ENCODE measurements around the gene HDAC5.
"Not testable (repeated sequence)": the region's sequence is repeated elsewhere in the genome, so short reads cannot be mapped to it uniquely, and the experiment has no call there.

The HDAC5 gene

GRCh38 chr17:44063704-44064639 is 59.5 kb downstream of the HDAC5 start:
- DNase-seq: no peak

- no peak for DNase-seq
Measured at GRCh38 chr17:44062871-44063270, 60.6 kb downstream of the HDAC5 start.

GRCh38 chr17:44061446-44061845 is 62.0 kb downstream of the HDAC5 start:
- no peak for DNase-seq

GRCh38 chr17:44059101-44059892 is 64.1 kb downstream of the HDAC5 start:
- no peak for DNase-seq

- no peak for DNase-seq
Measured at GRCh38 chr17:44053125-44053872, 70.1 kb downstream of the HDAC5 start.

- DNase-seq: no peak
Measured at GRCh38 chr17:44049294-44050060, 74.0 kb downstream of the HDAC5 start.

- DNase-seq: not testable (repeated sequence)
Measured at GRCh38 chr17:44046893-44047292, 76.5 kb downstream of the HDAC5 start.

GRCh38 chr17:44045486-44045885 is 78.0 kb downstream of the HDAC5 start:
- no peak for DNase-seq

- DNase-seq: no peak
Measured at GRCh38 chr17:44044071-44044470, 79.4 kb downstream of the HDAC5 start.

GRCh38 chr17:44043272-44043696 is 80.2 kb downstream of the HDAC5 start:
- DNase-seq: no peak

GRCh38 chr17:44039829-44040635 is 83.4 kb downstream of the HDAC5 start:
- no peak for DNase-seq

GRCh38 chr17:44038604-44039011 is 84.8 kb downstream of the HDAC5 start:
- DNase-seq: no peak

- DNase-seq: no peak
Measured at GRCh38 chr17:44037471-44037870, 86.0 kb downstream of the HDAC5 start.

- not testable (repeated sequence) for DNase-seq
Measured at GRCh38 chr17:44034688-44035087, 88.8 kb downstream of the HDAC5 start.

- DNase-seq: no peak
Measured at GRCh38 chr17:44033861-44034408, 89.5 kb downstream of the HDAC5 start.

- no peak for DNase-seq
Measured at GRCh38 chr17:44030482-44030881, 93.0 kb downstream of the HDAC5 start.

- DNase-seq: no peak
Measured at GRCh38 chr17:44029736-44030135, 93.7 kb downstream of the HDAC5 start.

All from activated CD8-positive, alpha-beta memory T cell treated with anti-CD3 and anti-CD28 coated beads, Interleukin-2, amount 50 U/mL, for 4 hours (primary cell).